Natural killer cell treated with Interleukin-12 subunit alpha and Interleukin-12 subunit beta and Interleukin-15 and Interleukin-18, amount 100 ng/mL, for 72 hours (primary cell): ENCODE results near the gene DDX39B. TPM values are rescaled to one million over a fixed set of nuclear protein-coding genes. Genes with fewer than 3 reads are reported as not detected.

Experiments
- ATAC-seq, 2 donors: fragments of 150-1000 bp; cut with Tn5 transposase in 1 of 2; sonication (Bioruptor Pico), chemical (Tn5 transposase) in 1 of 2; 2 replicates each; pipeline ENCODE4 v1.10.0; 2021
- DNase-seq: peaks from one replicate; pipeline ENCODE4 v3.0.0; 2022; ENCODE audit warnings: low spot score
- H3K27ac Mint-ChIP-seq, 2 donors: 1 replicate in 1 of 2; 2 replicates in 1 of 2; pipeline ENCODE4 v1.8.0; 2022; ENCODE audit warnings: mixed read lengths in 2 of 2, mild to moderate bottlenecking in 1 of 2, moderate library complexity in 1 of 2
- H3K27me3 Mint-ChIP-seq, 2 donors: 1 replicate in 1 of 2; 2 replicates in 1 of 2; pipeline ENCODE4 v1.8.0; 2022; ENCODE audit warnings: mixed read lengths in 2 of 2
- H3K36me3 Mint-ChIP-seq: one replicate; pipeline ENCODE4 v1.8.0; 2022; ENCODE audit warnings: mixed read lengths
- H3K4me1 Mint-ChIP-seq, 2 donors: 1 replicate in 1 of 2; 2 replicates in 1 of 2; pipeline ENCODE4 v1.8.0; 2022; ENCODE audit warnings: low read depth in 2 of 2, mixed read lengths in 2 of 2, mild to moderate bottlenecking in 1 of 2
- H3K4me3 Mint-ChIP-seq: one replicate; pipeline ENCODE4 v1.8.0; 2022; ENCODE audit warnings: mixed read lengths
- H3K9me3 Mint-ChIP-seq: 2 replicates; pipeline ENCODE4 v1.8.0; 2022; ENCODE audit warnings: mixed read lengths
- total RNA-seq, 2 donors: library from RNA; stranded (reverse); gene quantifications; one replicate each; pipeline ENCODE4 v1.2.3, GENCODE V29; 2022

DDX39B gene
- total RNA-seq, 2 donors from 2014 or later = 469 to 713 TPM

- ATAC-seq (no peak), DNase-seq (no peak)
- no peaks in the 10 kb centered on the region for H3K9me3 Mint-ChIP-seq
- no peaks in the 10 kb centered on the region for H3K27me3 Mint-ChIP-seq
- H3K4me3 Mint-ChIP-seq = peak overlapping the region; percentile 100
- peaks cover 26% of the 10 kb centered on the region for H3K36me3 Mint-ChIP-seq
- peaks cover 64 to 73% of the 10 kb centered on the region in 2 donors for H3K4me1 Mint-ChIP-seq
- H3K27ac Mint-ChIP-seq = peak overlapping the region; percentile 88 to 92
These were observed 38.0 kb upstream of the DDX39B start for GRCh38 chr6:31579546-31580437.

- H3K27me3 Mint-ChIP-seq = no peaks in the 10 kb centered on the region
- ATAC-seq = no peak
These were observed 37.3 kb upstream of the DDX39B start for GRCh38 chr6:31579119-31579505.

GRCh38 chr6:31578184-31579118, 36.6 kb upstream of the DDX39B start:
- ATAC-seq (no peak), DNase-seq (no peak)
- Mint-ChIP-seq H3K4me3 (peak overlapping the region; percentile 100), H3K36me3 (peaks cover 26% of the 10 kb centered on the region), H3K4me1 (peaks cover 76 to 85% of the 10 kb centered on the region in 2 donors), H3K27me3 (no peaks in the 10 kb centered on the region), H3K27ac (peak overlapping the region; percentile 88 to 92), H3K9me3 (no peaks in the 10 kb centered on the region)

More at GRCh38 chr6:31579119-31579505, 37.3 kb upstream of the DDX39B start:
- Mint-ChIP-seq H3K36me3 (peaks cover 26% of the 10 kb centered on the region), H3K4me1 (peaks cover 69 to 78% of the 10 kb centered on the region in 2 donors), H3K4me3 (peak overlapping the region; percentile 100), H3K9me3 (no peaks in the 10 kb centered on the region), H3K27ac (peak overlapping the region; percentile 88 to 92)
- DNase-seq = no peak

- Mint-ChIP-seq H3K27me3 (no peaks in the 10 kb centered on the region), H3K4me3 (peak overlapping the region; percentile 96), H3K27ac (peak overlapping the region; percentile 88 to 92), H3K4me1 (peaks cover 78 to 88% of the 10 kb centered on the region in 2 donors), H3K36me3 (peaks cover 26% of the 10 kb centered on the region), H3K9me3 (no peaks in the 10 kb centered on the region)
- ATAC-seq (no peak), DNase-seq (no peak)
These were observed 35.8 kb upstream of the DDX39B start for GRCh38 chr6:31577579-31577966.

GRCh38 chr6:31576897-31577578, 35.2 kb upstream of the DDX39B start:
- peak; percentile 16 to 38 for ATAC-seq
- no peaks in the 10 kb centered on the region for H3K27me3 Mint-ChIP-seq
- H3K4me3 Mint-ChIP-seq = peak overlapping the region; percentile 96
- peak; percentile 87 for DNase-seq
- H3K27ac Mint-ChIP-seq = peak overlapping the region; percentile 88 to 92
- H3K36me3 Mint-ChIP-seq = peaks cover 26% of the 10 kb centered on the region
- H3K9me3 Mint-ChIP-seq = no peaks in the 10 kb centered on the region
- H3K4me1 Mint-ChIP-seq = peaks cover 77 to 88% of the 10 kb centered on the region in 2 donors

GRCh38 chr6:31575952-31576685, 34.3 kb upstream of the DDX39B start:
- Mint-ChIP-seq H3K4me3 (peak overlapping the region; percentile 96), H3K36me3 (peaks cover 24% of the 10 kb centered on the region)

GRCh38 chr6:31575335-31575901, 33.6 kb upstream of the DDX39B start, which contains the start of gene TNF:
TSS of gene TNF (plus strand) at chr6:31575565. CDS start at chr6:31575742, 177 bp downstream.
- peak within 1 kb of the TSS; percentile 88 to 92 for H3K27ac Mint-ChIP-seq
- DNase-seq = peak; percentile 91
- ATAC-seq = peak; percentile 58 to 76
- peaks cover 22% of the 10 kb centered on the region for H3K36me3 Mint-ChIP-seq
- H3K4me3 Mint-ChIP-seq = peak within 1 kb of the TSS; percentile 96
- no peaks in the 10 kb centered on the region for H3K27me3 Mint-ChIP-seq
- peaks cover 73 to 85% of the 10 kb centered on the region in 2 donors for H3K4me1 Mint-ChIP-seq
- no peaks in the 10 kb centered on the region for H3K9me3 Mint-ChIP-seq

More at GRCh38 chr6:31575952-31576685, 34.3 kb upstream of the DDX39B start:
- ATAC-seq (no peak), DNase-seq (no peak)
- Mint-ChIP-seq H3K27ac (peak overlapping the region; percentile 88 to 92), H3K9me3 (no peaks in the 10 kb centered on the region), H3K4me1 (peaks cover 75 to 86% of the 10 kb centered on the region in 2 donors), H3K27me3 (no peaks in the 10 kb centered on the region)

- H3K27ac Mint-ChIP-seq = peak overlapping the region; percentile 88 to 92
- H3K27me3 Mint-ChIP-seq = no peaks in the 10 kb centered on the region
- H3K9me3 Mint-ChIP-seq = no peaks in the 10 kb centered on the region
- ATAC-seq (peak in 1 of 2 donors; percentile 2), DNase-seq (peak; percentile 79)
- peak overlapping the region; percentile 96 for H3K4me3 Mint-ChIP-seq
- peaks cover 22% of the 10 kb centered on the region for H3K36me3 Mint-ChIP-seq
- H3K4me1 Mint-ChIP-seq = peaks cover 72 to 83% of the 10 kb centered on the region in 2 donors
These were observed 32.6 kb upstream of the DDX39B start for GRCh38 chr6:31574106-31575061.

GRCh38 chr6:31573239-31574105, 31.7 kb upstream of the DDX39B start:
- Mint-ChIP-seq H3K4me3 (peak overlapping the region; percentile 96), H3K9me3 (no peaks in the 10 kb centered on the region), H3K27ac (peak overlapping the region; percentile 88 to 92), H3K27me3 (no peaks in the 10 kb centered on the region), H3K4me1 (peaks cover 72 to 83% of the 10 kb centered on the region in 2 donors), H3K36me3 (peaks cover 21% of the 10 kb centered on the region)
- no peak for ATAC-seq
- DNase-seq = no peak

- ATAC-seq = peak; percentile 64 to 67
- H3K4me3 Mint-ChIP-seq = peak within 1 kb of the TSS; percentile 96
These were observed 30.5 kb upstream of the DDX39B start, which contains the start of gene LTA for GRCh38 chr6:31572041-31572911. TSS of gene LTA (plus strand) at chr6:31572289. CDS start at chr6:31572743, 454 bp downstream.

More at GRCh38 chr6:31572041-31572911, 30.5 kb upstream of the DDX39B start, which contains the start of gene LTA:
- Mint-ChIP-seq H3K36me3 (peaks cover 16% of the 10 kb centered on the region), H3K27ac (peak within 1 kb of the TSS; percentile 88 to 92), H3K9me3 (no peaks in the 10 kb centered on the region), H3K27me3 (no peaks in the 10 kb centered on the region), H3K4me1 (peaks cover 80 to 90% of the 10 kb centered on the region in 2 donors)
- peak; percentile 88 for DNase-seq
